SK-N-SH treated with all-trans-retinoic acid at 6 μM for 48 hours (cell line): ENCODE measurements around the gene NPIPB8.
"Not testable (repeated sequence)": the region's sequence is repeated elsewhere in the genome, so short reads cannot be mapped to it uniquely, and the experiment has no call there.

Experiments used
- CSRNP3 ChIP-seq: fragments of 250-450 bp; sonication (Bioruptor Pico); IDR thresholded peaks from 2 replicates; pipeline ENCODE4 v1.5.1; 2021; ENCODE audit warnings: mild to moderate bottlenecking, moderate library complexity
- OSR1 ChIP-seq: fragments of 250-450 bp; sonication (Bioruptor Pico); IDR thresholded peaks from 2 replicates; pipeline ENCODE4 v1.8.0; 2022; ENCODE audit warnings: moderate library complexity, mild to moderate bottlenecking, inconsistent platforms
- TCF4 ChIP-seq: fragments of 250-450 bp; sonication (Bioruptor Pico); IDR thresholded peaks from 2 replicates; pipeline ENCODE4 v1.8.0; 2021; ENCODE audit warnings: mild to moderate bottlenecking, moderate library complexity, borderline replicate concordance
- ZNF565 ChIP-seq: fragments of 450-650 bp; formaldehyde crosslinking; conservative IDR thresholded peaks from 2 replicates; pipeline ENCODE4 v1.5.0; 2020; ENCODE audit warnings: low read depth, mild to moderate bottlenecking, moderate library complexity
- ZNF70 ChIP-seq: fragments of 450-650 bp; formaldehyde crosslinking; IDR thresholded peaks from 2 replicates; pipeline ENCODE4 v1.5.0; 2020; ENCODE audit warnings: mild to moderate bottlenecking, moderate library complexity
- TF ChIP-seq, protein P1 (sequence below): fragments of 250-450 bp; sonication (Bioruptor Pico); IDR thresholded peaks from 2 replicates; pipeline ENCODE4 v1.5.1; 2020; ENCODE audit warnings: low read depth, mild to moderate bottlenecking, moderate library complexity

DNA sequence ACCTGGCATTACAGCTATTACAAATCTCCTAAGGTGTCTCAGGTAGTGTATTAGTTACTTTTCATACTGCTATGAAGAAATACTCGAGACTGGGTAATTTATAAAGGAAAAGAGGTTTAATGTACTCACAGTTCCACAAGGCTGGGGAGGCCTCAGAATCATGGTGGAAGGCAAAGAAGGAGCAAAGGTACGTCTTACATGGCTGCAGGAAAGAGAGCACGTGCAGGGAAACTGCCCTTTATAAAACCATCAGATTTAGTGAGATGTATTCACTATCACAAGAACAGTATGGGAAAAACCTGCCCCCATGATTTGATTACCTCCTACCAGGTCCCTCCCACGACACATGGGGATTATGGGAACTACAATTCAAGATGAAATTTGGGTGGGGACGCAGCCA is 7.0 kb upstream of the NPIPB8 start:
- TF ChIP-seq, protein P1, sequence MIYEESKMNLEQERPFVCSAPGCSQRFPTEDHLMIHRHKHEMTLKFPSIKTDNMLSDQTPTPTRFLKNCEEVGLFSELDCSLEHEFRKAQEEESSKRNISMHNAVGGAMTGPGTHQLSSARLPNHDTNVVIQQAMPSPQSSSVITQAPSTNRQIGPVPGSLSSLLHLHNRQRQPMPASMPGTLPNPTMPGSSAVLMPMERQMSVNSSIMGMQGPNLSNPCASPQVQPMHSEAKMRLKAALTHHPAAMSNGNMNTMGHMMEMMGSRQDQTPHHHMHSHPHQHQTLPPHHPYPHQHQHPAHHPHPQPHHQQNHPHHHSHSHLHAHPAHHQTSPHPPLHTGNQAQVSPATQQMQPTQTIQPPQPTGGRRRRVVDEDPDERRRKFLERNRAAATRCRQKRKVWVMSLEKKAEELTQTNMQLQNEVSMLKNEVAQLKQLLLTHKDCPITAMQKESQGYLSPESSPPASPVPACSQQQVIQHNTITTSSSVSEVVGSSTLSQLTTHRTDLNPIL = not testable (repeated sequence)
- not testable (repeated sequence) for TF ChIP-seq ZNF70 (CRISPR knock-in tag); ZNF565; OSR1 (CRISPR knock-in tag); TCF4; CSRNP3 (CRISPR knock-in tag)
